Stimulated activated CD4-positive, alpha-beta T cell treated with anti-CD3 and anti-CD28 coated beads, Interleukin-12 subunit alpha, Interleukin-12 subunit beta, amount 100 ng/mL, for 48 hours (primary cell): ENCODE results near the gene AKT3.

ENCODE experiments used
- DNase-seq, 3 donors: peaks; one replicate each; pipeline ENCODE4 v3.0.0-alpha.2; 2020; ENCODE audit warnings: low read depth in 2 of 3, low spot score in 1 of 3

Gene AKT3

DNA sequence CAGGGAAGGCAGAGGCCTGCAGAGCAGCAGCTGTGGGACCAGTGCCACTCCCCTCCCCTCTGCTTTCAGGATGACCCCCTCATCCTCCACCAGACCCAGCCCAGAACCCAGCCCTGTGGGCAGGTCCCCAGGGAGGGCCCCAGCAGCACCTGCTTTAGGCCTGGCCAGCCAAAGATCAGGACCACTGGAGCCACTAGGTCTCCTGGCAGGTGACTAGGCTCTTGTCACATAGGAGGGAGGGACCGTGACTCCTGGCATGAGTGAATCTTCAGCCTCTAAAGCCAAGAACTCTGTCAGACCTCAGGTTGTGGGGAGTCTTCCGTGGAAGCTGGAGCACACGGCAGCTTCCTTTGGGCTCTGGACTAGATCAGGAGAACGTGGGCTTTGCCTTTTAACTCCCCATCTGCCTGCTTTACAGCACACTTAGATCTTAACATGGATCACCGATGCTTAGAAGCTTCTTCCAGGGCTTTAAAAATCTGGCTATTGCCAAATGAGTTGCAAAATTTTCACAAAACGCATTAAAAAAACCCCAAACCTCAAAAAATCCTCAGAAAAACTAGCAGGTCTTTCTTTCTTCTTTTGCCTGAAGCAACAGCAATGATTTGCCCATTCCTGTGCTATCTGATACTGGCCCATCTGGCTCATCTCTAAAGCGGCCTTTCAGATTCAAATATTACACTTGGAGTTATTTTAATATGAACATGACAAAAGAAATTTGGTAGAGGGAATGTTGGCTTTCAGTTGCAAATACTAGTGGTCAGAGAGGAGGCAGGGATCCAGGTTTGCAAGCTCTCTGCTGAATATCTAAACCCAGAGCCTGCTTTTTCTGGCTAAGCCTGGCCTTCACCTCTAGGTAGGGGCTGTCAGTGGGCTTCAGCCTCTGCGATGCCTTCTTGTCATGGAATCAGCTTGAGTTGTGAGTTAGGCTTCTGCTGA lies 359.0 kb downstream of the AKT3 start:
- no peak for DNase-seq

GRCh38 chr1:243489681-243490546 lies 360.1 kb downstream of the AKT3 start:
- no peak for DNase-seq

GRCh38 chr1:243489158-243489527 lies 360.9 kb downstream of the AKT3 start:
- DNase-seq, result no peak

DNA sequence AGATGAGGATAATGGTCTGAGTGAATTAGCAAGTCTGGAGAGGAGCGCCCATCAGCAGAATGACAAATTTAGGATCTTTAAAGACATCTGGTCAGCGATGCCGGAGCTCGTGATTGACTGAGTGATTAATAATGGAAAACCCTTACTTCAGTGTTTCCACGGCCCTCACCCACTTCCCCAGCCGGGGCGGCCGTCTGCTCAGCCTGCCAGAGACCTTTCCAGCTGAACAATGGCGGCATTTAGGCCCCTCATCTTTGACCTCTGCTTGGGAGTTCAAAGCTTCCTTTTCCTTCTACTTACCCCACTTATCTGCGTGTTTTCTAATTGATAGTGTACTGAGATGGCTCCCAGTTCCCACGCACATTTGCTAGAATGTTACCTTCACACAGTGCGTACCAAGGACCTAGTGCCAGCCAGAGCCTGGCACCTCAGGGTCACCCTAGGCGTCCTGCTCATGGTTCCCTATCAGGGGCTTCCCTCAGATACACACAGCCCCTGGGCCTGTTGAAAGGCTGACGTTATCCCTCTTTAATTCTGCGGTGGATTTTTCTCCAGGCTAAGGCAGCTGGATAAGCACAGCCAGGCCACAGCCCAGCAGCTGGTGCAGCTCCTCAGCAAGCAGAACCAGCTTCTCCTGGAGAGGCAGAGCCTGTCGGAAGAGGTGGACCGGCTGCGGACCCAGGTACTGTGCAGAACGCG lies 361.4 kb downstream of the AKT3 start:
- DNase-seq, result no peak

DNA sequence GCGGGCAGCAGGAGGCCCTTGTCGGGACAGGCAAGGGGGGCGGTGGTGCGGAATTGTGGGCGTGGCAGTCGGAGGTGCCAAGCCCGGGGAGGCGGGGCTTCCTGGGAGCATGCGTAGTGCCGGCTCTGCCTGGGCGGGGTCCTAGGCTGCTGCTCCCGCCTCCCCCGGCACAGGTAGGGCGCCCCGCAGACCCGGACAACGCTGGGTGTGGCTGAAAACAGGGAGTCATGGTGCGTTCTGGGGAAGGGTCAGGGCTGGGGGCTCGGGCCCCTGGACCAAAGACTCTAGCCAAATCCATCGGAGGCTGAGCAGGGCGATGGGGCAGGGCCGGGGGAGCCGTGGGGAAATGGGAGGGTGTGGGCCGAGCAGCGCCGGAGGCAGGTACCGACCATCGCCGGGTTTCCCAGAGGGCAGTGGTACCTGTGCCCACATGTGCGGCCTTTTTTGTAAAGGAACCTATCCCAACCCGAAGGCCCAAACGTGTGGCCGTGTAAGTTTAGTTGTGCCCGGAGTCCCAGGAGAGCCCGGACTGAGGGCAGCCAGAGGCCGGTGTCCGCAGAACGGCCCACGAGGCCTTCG lies 362.3 kb downstream of the AKT3 start:
- no peak for DNase-seq

DNA sequence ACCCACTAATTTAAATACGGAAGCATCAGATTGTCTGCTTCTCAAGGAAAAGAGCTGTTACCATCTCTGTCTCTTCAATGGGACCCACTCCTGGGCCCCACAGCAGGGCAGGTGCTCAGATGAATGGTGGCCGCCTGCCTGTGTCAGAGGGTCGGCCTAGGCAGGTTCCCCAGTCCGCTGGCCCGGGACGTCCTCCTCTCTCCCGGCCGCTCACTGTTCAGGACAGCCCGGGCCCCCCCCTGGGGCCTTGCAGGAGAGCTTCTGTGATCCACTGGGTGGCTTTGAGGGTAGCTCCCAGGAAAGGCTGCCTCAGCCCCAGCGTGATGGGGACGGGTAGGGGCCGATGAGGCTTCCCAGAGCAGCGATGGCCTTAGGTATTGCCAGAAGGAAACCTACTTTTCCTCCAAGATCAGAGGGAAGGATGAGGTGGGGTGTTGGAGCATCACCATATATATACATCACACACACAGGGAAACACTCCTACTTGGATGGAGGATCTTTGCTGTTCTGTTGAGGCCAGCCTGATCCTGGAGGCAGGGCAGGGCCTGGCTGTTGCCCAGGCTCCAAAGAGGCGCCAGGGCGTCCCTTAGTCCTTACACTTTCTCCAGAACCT lies 362.9 kb downstream of the AKT3 start:
- DNase-seq, result no peak

- no peak for DNase-seq
Measured at GRCh38 chr1:243483952-243484351, 366.1 kb downstream of the AKT3 start.

- DNase-seq, result no peak
Measured at GRCh38 chr1:243483071-243483771, 366.8 kb downstream of the AKT3 start.

DNA sequence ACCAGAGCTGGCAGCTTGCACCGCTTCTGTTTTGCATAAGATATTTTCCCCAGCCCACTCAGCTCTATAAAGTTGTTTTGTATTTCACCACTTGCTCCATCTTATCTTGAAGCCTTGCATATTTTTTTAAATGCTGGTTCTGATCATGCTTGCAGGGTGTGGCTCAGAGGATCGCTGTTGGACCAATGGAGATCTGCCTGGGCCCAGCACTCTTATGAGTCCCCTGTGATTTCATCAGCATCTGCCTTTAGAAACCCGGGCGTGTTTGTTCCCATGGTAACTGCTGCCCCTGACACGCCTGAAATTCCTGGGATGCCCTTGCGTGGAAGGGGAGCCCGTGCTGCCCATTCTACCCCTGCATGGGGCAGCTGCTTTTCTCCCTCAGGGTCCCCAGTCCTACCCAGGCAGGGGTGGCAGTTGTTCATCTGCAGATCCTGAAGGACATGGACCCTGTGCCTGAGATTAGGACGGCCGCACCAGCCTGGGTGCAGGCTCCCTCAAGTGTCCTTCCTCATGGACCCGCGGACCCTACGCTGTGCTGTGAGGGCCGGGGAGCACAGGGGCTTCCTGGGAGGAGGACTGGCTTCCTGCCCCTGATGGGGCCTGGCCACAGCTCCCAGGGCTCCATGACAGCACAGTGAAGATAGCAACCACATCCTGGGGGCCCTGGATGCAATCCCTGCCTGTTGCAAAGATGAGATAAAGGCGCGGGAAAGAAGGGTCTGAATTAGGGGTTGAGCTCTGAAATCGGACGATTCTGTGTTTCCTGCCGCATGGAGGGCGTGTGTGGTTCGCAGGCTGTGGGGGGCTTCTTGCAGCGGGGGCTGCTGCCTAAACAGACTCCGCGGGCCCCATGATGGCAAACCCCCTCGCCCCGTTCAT lies 367.7 kb downstream of the AKT3 start:
- DNase-seq, result no peak

DNA sequence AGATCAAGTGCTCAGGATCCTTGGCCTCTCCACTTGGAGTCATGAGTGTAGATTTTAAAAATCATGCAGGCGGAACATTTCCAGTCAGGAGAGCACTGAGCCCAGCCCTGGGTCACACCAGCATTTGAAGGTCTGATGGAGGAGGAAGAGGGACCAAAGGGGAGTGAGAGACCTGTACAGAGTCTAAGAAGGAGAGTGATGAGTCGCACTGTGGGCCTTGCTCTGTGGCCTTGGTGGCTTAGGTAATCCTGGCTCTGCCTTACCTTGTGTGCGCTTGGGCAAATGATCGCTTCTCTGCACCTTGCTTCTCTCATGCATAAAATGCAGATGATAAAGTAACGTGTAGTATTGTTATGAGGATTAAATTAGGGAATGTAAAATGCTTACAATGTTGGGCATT lies 368.9 kb downstream of the AKT3 start:
- DNase-seq, result no peak

DNA sequence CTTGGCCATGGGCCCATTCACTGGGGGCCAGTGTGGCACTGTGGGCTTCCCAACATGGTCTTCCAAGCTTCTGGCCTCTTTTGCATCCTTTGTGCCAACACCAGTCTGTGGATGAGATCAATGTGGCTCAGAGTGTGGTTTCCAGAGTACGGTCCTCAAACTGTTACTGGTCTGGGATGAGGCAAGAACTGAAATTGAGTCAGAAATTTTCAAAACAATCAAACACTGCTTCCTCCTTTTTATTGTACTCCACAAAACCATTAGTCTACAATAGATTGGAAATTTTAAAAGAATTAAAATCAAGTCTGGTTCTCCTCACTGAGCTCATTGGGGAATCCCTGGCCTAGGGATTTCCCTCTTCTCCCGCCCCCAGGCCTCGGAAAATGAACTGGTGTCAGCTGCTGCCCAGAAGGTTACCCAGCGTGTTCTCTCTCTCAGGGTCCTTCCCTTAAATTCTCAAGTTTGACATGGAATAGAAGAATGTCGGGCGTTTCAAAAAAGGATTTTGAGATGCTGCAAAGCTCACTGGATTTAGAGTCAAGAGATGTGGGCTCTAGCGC lies 372.2 kb downstream of the AKT3 start:
- DNase-seq, result no peak

GRCh38 chr1:243475966-243476365 lies 374.1 kb downstream of the AKT3 start:
- no peak for DNase-seq

- DNase-seq, result no peak
Measured at GRCh38 chr1:243474906-243475305, 375.1 kb downstream of the AKT3 start.

GRCh38 chr1:243474136-243474881 lies 375.7 kb downstream of the AKT3 start:
- DNase-seq, result no peak

- no peak for DNase-seq
Measured at GRCh38 chr1:243473227-243474135, 376.6 kb downstream of the AKT3 start.

DNA sequence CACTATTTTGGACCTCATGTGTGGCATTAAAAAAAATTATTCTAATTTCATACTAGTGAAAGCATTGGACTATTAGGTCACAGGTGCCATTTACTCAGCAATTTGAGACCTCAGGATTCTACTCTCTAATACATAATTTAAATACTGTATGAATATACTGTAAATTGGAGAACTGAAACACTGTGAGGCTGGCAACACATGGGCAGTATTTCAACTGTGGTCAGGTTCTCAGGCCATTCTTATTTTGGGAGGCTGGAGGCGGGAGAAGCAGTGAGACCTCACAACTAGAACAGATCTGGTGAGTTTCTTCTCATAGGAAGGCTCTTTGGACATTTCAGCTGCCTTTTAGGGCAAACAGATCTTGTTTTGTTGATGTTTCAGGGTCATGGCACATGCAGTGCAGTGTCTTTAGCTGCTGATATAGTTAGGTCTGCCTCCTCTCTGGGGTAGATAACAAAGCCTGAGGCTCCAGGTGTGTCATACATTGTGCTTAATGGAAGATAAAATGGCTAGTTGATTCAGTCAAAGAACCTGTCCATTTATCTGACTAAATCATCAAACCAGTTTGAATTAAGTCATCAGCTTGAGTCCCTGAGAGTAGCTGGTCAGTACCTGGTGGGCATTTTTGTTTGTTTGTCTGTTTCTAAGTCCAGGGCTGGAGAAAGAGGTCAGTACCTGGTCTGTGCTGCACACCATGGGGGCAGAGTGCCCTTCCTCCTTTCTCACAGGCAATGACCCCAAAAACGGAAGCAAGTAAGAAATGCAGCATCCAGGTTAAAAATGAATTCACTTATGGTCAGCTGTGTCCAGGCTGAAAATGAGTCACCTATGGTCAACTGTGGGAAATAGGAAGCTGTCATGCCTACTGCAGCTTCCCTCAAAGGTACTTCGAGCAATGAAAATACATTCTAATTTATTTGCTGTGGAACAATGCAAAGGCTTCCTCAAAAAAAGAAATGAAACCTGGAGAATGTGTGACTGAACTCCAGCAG lies 378.0 kb downstream of the AKT3 start:
- no peak for DNase-seq
